CD4-positive, CD25-positive, alpha-beta regulatory T cell (primary cell): Measurements from ENCODE around the gene LKAAEAR1. TPM values are rescaled to one million over a fixed set of nuclear protein-coding genes. Genes with fewer than 3 reads are reported as not detected.
"Not testable (repeated sequence)": the region's sequence is repeated elsewhere in the genome, so short reads cannot be mapped to it uniquely, and the experiment has no call there.

Experiments
- ATAC-seq, 2 donors: fragments of 150-1000 bp; cut with Tn5 transposase; one replicate each; pipeline ENCODE4 v1.10.0; 2021; ENCODE audit warnings: low read depth in 2 of 2, moderate number of reproducible peaks in 2 of 2, moderate library complexity in 1 of 2
- DNase-seq, 3 donors: peaks; one replicate each; pipeline versions ENCODE4 v3.0.0 to v3.0.0-alpha.2; 2012 to 2022; ENCODE audit warnings: mixed read lengths in 1 of 3
- H3K27ac ChIP-seq: one replicate; pipeline ENCODE4 v1.7.0; 2013; ENCODE audit warnings: mild to moderate bottlenecking, low read length; ENCODE audit not compliant: insufficient read depth, poor library complexity, severe bottlenecking
- H3K27me3 ChIP-seq: one replicate; pipeline ENCODE4 v1.7.0; 2013; ENCODE audit warnings: low read length; ENCODE audit not compliant: control insufficient read depth, insufficient read depth
- H3K36me3 ChIP-seq: one replicate; pipeline ENCODE4 v1.7.0; 2013; ENCODE audit warnings: mild to moderate bottlenecking, low read length, moderate library complexity; ENCODE audit not compliant: control insufficient read depth, insufficient read depth
- H3K4me1 ChIP-seq: 2 replicates; pipeline ENCODE4 v1.7.0; 2013; ENCODE audit warnings: mild to moderate bottlenecking, low read length; ENCODE audit not compliant: insufficient read depth, control insufficient read depth, poor library complexity, severe bottlenecking
- H3K4me3 ChIP-seq: one replicate; pipeline ENCODE4 v1.7.0; 2013; ENCODE audit warnings: low read depth, mild to moderate bottlenecking, low read length, moderate library complexity
- H3K9me3 ChIP-seq, 2 experiments: 1 replicate in 1 of 2; 2 replicates in 1 of 2; pipeline ENCODE4 v1.7.0; 2013; ENCODE audit warnings: low read length in 2 of 2, mild to moderate bottlenecking in 1 of 2, moderate library complexity in 1 of 2; ENCODE audit not compliant: control insufficient read depth in 2 of 2
- H3K27ac Mint-ChIP-seq, 3 donors: one replicate each; pipeline ENCODE4 v1.8.0; 2020 to 2022; ENCODE audit warnings: mild to moderate bottlenecking in 3 of 3, mixed read lengths in 3 of 3, moderate library complexity in 2 of 3
- H3K27me3 Mint-ChIP-seq: one replicate; pipeline ENCODE4 v1.8.0; 2022; ENCODE audit warnings: mild to moderate bottlenecking, mixed read lengths
- H3K36me3 Mint-ChIP-seq: one replicate; pipeline ENCODE4 v1.8.0; 2020; ENCODE audit warnings: mixed read lengths
- H3K4me1 Mint-ChIP-seq, 4 donors: one replicate each; pipeline ENCODE4 v1.8.0; 2020 to 2022; ENCODE audit warnings: mixed read lengths in 4 of 4, mild to moderate bottlenecking in 1 of 4
- H3K4me3 Mint-ChIP-seq, 4 donors: one replicate each; pipeline ENCODE4 v1.8.0; 2020 to 2022; ENCODE audit warnings: mild to moderate bottlenecking in 4 of 4, mixed read lengths in 4 of 4, moderate library complexity in 3 of 4
- H3K9me3 Mint-ChIP-seq, 7 donors: one replicate each; pipeline ENCODE4 v1.8.0; 2020 to 2022; ENCODE audit warnings: mixed read lengths in 7 of 7, mild to moderate bottlenecking in 3 of 7, moderate library complexity in 2 of 7
- polyA plus RNA-seq, 4 donors: library from polyadenylated mRNA; unstranded; fragments of 300-500 nt; fragmentation: Illumina TruSeq; gene quantifications; one replicate each; pipeline ENCODE4 v1.2.3, GENCODE V29; 2021
- total RNA-seq: library from RNA; stranded (reverse); gene quantifications from one replicate; pipeline ENCODE4 v1.2.3, GENCODE V29; 2022

Gene LKAAEAR1
- total and polyA plus RNA-seq, 5 donors from 2014 or later: 0.42 to 1.4 TPM; not detected in 3

- no peak overlapping the region for H3K4me3 Mint-ChIP-seq
- no peak overlapping the region for H3K4me3 ChIP-seq
- no peak for ATAC-seq
- peaks cover 0 to 9% (median 5%) of the 10 kb centered on the region in 4 donors for H3K4me1 Mint-ChIP-seq
- H3K36me3 ChIP-seq: no peaks in the 10 kb centered on the region
- no peak overlapping the region for H3K27ac Mint-ChIP-seq
- no peaks in the 10 kb centered on the region for H3K36me3 Mint-ChIP-seq
- no peaks in the 10 kb centered on the region for H3K27me3 ChIP-seq
- no peaks in the 10 kb centered on the region for H3K9me3 ChIP-seq
- peaks cover 8% of the 10 kb centered on the region for H3K4me1 ChIP-seq
- no peak for DNase-seq
- peaks cover 0 to 2% (median 0%) of the 10 kb centered on the region in 7 donors for H3K9me3 Mint-ChIP-seq
- peaks cover 19% of the 10 kb centered on the region for H3K27me3 Mint-ChIP-seq
- no peak overlapping the region for H3K27ac ChIP-seq
These were observed 37.4 kb upstream of the LKAAEAR1 start for GRCh38 chr20:64121586-64121985.

- Mint-ChIP-seq H3K27ac (peak overlapping the region in 2 of 3 donors; percentile 35 to 93), H3K4me3 (peak overlapping the region in 3 of 4 donors; percentile 33 to 72 (median 47)), H3K9me3 (peaks cover 0 to 2% (median 0%) of the 10 kb centered on the region in 7 donors), H3K4me1 (peaks cover 0 to 9% (median 5%) of the 10 kb centered on the region in 4 donors), H3K36me3 (no peaks in the 10 kb centered on the region), H3K27me3 (peaks cover 19% of the 10 kb centered on the region)
- Histone ChIP-seq H3K27me3 (no peaks in the 10 kb centered on the region), H3K27ac (no peak overlapping the region), H3K4me1 (peaks cover 8% of the 10 kb centered on the region), H3K36me3 (no peaks in the 10 kb centered on the region), H3K9me3 (no peaks in the 10 kb centered on the region), H3K4me3 (no peak overlapping the region)
- ATAC-seq (peak in 1 of 2 donors; percentile 10), DNase-seq (no peak)
These were observed 35.6 kb upstream of the LKAAEAR1 start for GRCh38 chr20:64119681-64120341.

- Histone ChIP-seq H3K27me3 (no peaks in the 10 kb centered on the region), H3K4me3 (no peak overlapping the region), H3K36me3 (no peaks in the 10 kb centered on the region), H3K9me3 (no peaks in the 10 kb centered on the region), H3K27ac (no peak overlapping the region), H3K4me1 (peaks cover 8% of the 10 kb centered on the region)
- ATAC-seq: no peak
- H3K36me3 Mint-ChIP-seq: no peaks in the 10 kb centered on the region
- peaks cover 0 to 2% (median 0%) of the 10 kb centered on the region in 7 donors for H3K9me3 Mint-ChIP-seq
- H3K27me3 Mint-ChIP-seq: peaks cover 14% of the 10 kb centered on the region
- no peak for DNase-seq
- H3K27ac Mint-ChIP-seq: no peak overlapping the region
- no peak overlapping the region for H3K4me3 Mint-ChIP-seq
- peaks cover 0 to 9% (median 5%) of the 10 kb centered on the region in 4 donors for H3K4me1 Mint-ChIP-seq
These were observed 35.1 kb upstream of the LKAAEAR1 start for GRCh38 chr20:64119301-64119680.

- not testable (repeated sequence) for DNase-seq
These were observed 33.2 kb upstream of the LKAAEAR1 start for GRCh38 chr20:64117432-64117777.

GRCh38 chr20:64116541-64117431, 32.6 kb upstream of the LKAAEAR1 start:
- no peak overlapping the region for H3K4me3 Mint-ChIP-seq
- peaks cover 0 to 9% (median 5%) of the 10 kb centered on the region in 4 donors for H3K4me1 Mint-ChIP-seq
- DNase-seq (no peak), ATAC-seq (no peak)
- no peak overlapping the region for H3K4me3 ChIP-seq
- no peaks in the 10 kb centered on the region for H3K36me3 Mint-ChIP-seq
- H3K9me3 Mint-ChIP-seq: peaks cover 0 to 2% (median 0%) of the 10 kb centered on the region in 7 donors
- H3K36me3 ChIP-seq: no peaks in the 10 kb centered on the region
- no peak overlapping the region for H3K27ac ChIP-seq
- H3K4me1 ChIP-seq: peaks cover 8% of the 10 kb centered on the region
- H3K27ac Mint-ChIP-seq: no peak overlapping the region
- peaks cover 6% of the 10 kb centered on the region for H3K27me3 Mint-ChIP-seq
- H3K9me3 ChIP-seq: no peaks in the 10 kb centered on the region
- H3K27me3 ChIP-seq: no peaks in the 10 kb centered on the region

More at GRCh38 chr20:64117432-64117777, 33.2 kb upstream of the LKAAEAR1 start:
- not testable (repeated sequence) for H3K4me1 ChIP-seq, H3K27me3 ChIP-seq, H3K4me1 Mint-ChIP-seq, H3K36me3 Mint-ChIP-seq, H3K4me3 Mint-ChIP-seq, ATAC-seq, H3K36me3 ChIP-seq, H3K4me3 ChIP-seq, H3K27ac ChIP-seq, H3K27ac Mint-ChIP-seq, H3K9me3 ChIP-seq, H3K27me3 Mint-ChIP-seq, H3K9me3 Mint-ChIP-seq

GRCh38 chr20:64116016-64116415, 31.8 kb upstream of the LKAAEAR1 start:
- Histone ChIP-seq H3K4me3 (no peak overlapping the region), H3K4me1 (peaks cover 8% of the 10 kb centered on the region), H3K9me3 (no peaks in the 10 kb centered on the region), H3K36me3 (no peaks in the 10 kb centered on the region), H3K27ac (no peak overlapping the region), H3K27me3 (no peaks in the 10 kb centered on the region)
- no peak for ATAC-seq
- Mint-ChIP-seq H3K27ac (no peak overlapping the region), H3K4me3 (no peak overlapping the region), H3K27me3 (peaks cover 6% of the 10 kb centered on the region), H3K36me3 (no peaks in the 10 kb centered on the region), H3K9me3 (no peaks in the 10 kb centered on the region), H3K4me1 (peaks cover 0 to 9% (median 5%) of the 10 kb centered on the region in 4 donors)
- DNase-seq: no peak

GRCh38 chr20:64115171-64115911, 31.1 kb upstream of the LKAAEAR1 start:
- Histone ChIP-seq H3K27me3 (no peaks in the 10 kb centered on the region), H3K9me3 (no peaks in the 10 kb centered on the region), H3K36me3 (no peaks in the 10 kb centered on the region), H3K27ac (no peak overlapping the region), H3K4me1 (peaks cover 5% of the 10 kb centered on the region), H3K4me3 (no peak overlapping the region)
- H3K4me3 Mint-ChIP-seq: no peak overlapping the region
- peak overlapping the region in 1 of 3 donors; percentile 66 for H3K27ac Mint-ChIP-seq
- no peak for DNase-seq
- H3K27me3 Mint-ChIP-seq: peaks cover 2% of the 10 kb centered on the region
- no peaks in the 10 kb centered on the region for H3K36me3 Mint-ChIP-seq
- ATAC-seq: no peak
- peaks cover 0 to 7% (median 4%) of the 10 kb centered on the region in 4 donors for H3K4me1 Mint-ChIP-seq
- no peaks in the 10 kb centered on the region for H3K9me3 Mint-ChIP-seq
